NCI-H2227 treated with DMSO at 0.1 percent for 48 hours (cell line): ENCODE data around the gene SLC16A13.
"Not testable (repeated sequence)": the region's sequence is repeated elsewhere in the genome, so short reads cannot be mapped to it uniquely, and the experiment has no call there.

ENCODE experiments used
- DNase-seq: peaks from one replicate; lab custom pipeline; 2025; lab: John Stamatoyannopoulos, UW

The SLC16A13 gene

DNA sequence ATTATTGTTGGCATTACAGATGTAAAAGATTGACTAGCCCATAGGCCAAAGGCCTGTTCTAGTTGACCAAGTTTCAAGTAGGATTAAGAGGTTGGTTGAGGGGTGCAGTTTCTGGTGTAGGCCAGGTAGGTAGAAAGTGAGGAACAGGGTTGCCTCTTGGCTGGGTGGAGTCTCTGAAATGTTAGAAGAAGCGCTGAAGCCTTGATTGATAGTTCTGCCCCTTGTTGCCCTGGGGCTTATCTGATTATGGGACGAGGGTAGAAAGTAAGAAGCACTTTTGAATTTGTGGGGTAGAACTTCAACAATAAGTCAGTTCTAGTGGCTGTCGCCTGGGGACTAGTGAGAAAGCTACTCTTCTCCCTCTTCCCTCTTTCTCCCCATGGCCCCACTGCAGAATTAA is 6.7 kb upstream of the SLC16A13 start:
- no peak for DNase-seq

GRCh38 chr17:7029659-7030058 is 6.2 kb upstream of the SLC16A13 start:
- no peak for DNase-seq

DNA sequence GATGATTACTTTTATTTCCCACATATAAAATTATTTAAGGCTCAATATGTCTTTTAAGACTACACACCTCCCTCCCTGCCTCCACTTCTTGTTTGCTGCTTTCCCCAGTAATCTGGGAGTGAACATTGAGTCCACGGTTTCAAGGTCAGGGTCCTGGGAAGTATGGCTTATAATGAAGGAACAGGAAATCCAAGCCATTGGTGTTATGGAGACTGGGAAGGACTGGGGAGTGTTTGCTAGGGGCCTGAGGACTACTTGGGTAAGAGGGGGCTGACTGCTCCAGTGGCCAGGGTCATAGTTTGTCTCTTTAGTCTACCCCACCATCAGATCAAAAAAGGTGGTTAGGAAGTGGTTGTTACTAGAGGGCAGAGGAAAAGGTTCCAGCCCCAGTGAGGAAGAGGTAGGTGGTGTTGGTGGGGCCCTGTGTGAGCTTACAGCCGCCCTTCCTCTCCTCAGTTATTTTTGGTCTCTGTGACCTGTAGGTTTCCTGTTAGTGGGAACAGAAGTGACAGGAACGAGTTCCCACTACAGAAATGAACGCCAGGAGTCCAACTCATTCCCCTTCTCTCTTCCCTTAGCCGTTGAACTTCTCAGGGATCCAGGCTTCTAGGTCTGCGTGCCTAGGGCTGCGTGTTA is 742 bp upstream of the SLC16A13 start:
- DNase-seq = no peak

DNA sequence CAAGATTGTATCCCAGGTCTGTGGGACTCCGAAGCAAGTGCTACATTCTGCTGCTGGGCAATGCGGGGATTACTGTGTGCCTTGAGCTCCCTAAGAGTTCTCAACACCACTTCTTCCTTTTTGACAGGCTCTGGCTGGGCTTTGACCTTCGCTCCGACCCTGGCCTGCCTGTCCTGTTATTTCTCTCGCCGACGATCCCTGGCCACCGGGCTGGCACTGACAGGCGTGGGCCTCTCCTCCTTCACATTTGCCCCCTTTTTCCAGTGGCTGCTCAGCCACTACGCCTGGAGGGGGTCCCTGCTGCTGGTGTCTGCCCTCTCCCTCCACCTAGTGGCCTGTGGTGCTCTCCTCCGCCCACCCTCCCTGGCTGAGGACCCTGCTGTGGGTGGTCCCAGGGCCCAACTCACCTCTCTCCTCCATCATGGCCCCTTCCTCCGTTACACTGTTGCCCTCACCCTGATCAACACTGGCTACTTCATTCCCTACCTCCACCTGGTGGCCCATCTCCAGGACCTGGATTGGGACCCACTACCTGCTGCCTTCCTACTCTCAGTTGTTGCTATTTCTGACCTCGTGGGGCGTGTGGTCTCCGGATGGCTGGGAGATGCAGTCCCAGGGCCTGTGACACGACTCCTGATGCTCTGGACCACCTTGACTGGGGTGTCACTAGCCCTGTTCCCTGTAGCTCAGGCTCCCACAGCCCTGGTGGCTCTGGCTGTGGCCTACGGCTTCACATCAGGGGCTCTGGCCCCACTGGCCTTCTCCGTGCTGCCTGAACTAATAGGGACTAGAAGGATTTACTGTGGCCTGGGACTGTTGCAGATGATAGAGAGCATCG is 2.4 kb downstream of the SLC16A13 start:
- DNase-seq = no peak

GRCh38 chr17:7039832-7040231 is 4.0 kb downstream of the SLC16A13 start:
- DNase-seq = no peak

- no peak for DNase-seq
Measured at GRCh38 chr17:7041607-7042500, 6.0 kb downstream of the SLC16A13 start.

DNA sequence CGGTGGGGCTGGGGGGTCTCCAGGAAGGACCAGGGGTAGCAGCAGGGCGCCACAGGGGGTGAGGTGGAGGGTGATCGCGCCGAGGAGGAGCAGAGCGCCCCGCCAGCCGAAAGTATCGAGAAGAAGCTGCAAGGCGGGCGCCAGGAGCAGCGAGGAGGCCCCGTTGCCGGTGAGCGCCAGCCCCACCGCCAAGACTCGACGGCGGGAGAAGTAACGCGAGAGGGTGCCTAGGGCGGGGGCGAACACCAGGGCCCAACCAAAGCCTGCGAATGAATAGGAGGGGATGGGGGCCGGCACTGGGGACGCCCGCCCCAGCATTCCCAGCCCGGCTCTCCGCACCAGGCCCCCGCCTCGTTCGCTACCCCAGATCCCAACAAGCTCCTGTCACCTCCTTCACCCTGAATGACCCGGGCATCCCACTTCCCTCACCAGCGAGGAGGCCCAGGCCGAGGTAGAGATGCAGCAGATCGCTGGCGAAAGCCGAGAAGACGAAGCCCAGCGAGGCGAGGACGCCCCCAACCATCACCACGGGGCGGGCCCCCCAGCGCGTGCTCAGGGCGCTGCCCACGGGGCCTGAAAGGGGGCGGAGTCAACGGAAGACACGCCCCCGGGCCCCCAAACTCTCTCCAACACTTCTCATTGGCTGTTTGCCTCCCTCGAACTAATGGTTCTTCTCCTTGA is 6.8 kb downstream of the SLC16A13 start:
- no peak for DNase-seq

GRCh38 chr17:7043182-7043496 is 7.3 kb downstream of the SLC16A13 start:
- DNase-seq = no peak

DNA sequence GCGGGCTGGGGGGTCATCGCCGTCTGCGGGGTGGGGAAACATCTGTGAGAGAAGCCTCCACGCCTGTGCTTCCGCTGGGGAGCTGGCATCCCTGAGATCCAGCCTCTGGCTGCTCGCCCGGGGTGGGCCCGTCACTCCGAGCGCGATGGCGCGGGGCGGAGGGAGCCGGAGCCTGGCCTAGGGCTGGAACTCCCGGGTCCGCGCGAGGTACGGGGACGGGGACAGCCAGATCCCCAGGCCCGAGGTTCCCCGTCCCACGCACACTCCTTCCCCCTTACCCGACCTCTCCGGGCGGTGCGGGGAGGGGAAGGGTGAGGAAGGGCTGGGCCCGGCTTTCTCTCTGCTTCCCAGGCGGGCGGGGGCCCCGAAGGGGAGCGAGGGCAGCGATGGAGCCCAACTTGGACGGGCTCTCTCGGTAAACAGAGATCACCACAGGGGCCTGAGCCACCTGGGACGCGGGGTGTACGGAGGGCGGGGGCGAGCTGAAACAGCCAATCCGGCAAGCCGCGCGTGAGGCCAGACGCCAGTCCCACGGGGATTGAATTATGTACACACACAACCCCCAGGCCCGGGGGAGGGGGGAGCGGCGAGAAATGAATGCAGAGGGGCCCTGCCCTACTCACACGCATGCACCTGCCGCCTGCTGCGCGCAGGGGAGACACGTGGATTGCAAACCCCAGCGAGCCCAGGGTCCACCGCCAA is 7.8 kb downstream of the SLC16A13 start, which contains the start of gene SLC16A11:
Gene SLC16A11 (minus strand): TSS at position 596 of the 702 bp plus-strand sequence. CDS start 579 bp downstream, at position 17.
- no peak for DNase-seq

DNA sequence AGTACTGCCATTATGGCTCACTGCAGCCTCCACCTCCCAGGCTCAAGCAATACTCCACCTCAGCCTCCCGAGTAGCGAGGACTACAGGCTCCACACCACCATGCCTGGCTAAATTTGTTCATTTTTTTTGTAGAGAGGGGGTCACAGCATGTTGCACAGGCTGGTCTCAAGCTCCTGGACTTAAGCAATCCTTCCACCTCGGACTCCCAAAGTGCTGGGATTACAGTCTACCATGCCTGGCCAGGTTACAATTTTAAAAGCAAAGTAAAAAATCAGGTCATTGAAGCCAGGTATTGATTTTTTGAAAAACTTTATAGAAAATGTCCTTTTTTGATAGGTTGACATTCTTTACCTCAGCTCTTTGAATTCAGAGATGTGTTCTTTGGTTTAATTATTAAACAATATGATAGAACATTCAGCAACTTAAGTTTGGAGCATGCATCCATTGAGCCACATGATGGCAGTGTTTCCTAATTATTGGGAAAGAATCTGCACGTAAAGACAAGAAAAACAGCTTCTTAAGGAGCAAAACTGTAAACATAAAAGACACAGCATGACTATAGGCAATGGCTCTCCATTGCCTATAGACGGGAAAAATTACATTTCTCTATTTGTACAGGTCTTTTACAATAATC is 9.8 kb downstream of the SLC16A13 start:
- DNase-seq = peak; percentile 50

DNA sequence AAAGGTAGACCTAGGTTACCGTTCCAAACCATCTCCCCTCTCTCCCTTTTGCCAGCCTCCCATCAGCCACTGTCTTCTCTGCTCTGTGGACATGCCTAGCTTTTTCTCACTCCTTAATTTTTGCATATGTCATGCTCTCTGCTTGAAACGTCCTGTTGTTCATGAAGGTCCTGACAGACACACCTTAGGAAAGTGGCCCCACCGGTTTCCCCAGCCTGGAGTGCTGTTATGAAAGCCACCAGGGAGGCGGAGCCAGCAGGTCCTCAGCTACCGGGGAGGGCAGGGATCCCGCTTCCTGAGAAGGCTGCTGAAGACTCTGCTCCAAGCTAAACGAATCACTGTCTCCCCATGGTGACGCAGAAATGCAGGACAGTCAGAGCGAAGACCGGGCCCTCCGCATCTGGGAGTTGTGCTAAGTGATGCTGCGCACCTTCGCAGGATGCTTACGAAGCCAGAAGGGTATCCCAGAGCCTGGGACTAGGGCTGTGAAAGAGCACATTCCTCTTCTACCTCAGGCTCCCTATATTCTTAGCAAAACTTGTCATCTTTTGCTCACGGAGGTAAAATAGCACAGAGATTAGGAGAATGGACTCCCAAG is 10.4 kb downstream of the SLC16A13 start:
- DNase-seq = peak; percentile 22

DNA sequence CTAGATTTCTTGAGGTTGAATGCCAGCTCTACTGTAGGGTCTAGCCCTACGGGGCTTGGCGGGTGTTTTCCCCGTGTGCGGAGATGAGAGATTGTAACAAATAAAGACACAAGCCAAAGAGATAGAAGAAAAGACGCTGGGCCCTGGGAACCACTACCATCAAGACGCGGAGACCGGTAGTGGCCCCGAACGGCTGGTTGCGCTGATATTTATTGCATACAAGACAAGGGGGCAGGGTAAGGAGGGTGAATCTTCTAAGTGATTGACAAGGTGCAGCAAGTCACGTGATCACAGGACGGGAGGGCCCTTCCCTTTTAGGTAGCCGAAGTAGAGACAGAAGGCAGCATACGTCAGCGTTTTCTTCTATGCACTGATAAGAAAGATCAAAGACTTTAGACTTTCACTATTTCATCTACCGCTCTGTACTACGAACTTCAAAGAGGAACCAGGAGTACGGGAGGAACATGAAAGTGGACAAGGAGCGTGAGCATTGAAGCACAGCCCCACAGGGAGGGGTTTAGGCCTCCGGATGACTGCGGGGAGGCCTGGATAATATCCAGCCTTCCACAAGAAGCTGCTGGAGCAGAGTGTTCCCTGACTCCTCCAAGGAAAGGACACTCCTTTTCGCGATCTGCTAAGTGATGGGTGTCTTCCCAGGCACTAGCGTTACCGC is 11.0 kb downstream of the SLC16A13 start:
- peak; percentile 39 for DNase-seq

DNA sequence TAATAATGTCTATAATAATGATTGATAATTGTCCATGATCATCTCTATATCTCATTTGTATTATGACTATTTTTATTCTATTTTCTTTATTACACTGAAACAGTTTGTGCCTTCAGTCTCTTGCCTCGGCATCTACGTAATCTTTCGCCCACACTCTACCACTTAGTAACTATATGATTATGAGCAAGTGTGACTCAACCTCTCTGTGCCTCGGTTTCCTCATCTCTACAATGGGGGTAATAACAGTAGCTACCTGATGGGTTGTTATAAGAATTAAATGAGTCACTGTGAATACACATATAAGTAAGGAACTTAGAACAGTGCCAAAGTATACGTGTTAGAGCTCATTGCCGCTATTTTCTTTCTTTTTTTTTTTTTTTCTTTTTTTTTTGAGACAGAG is 11.8 kb downstream of the SLC16A13 start:
- no peak for DNase-seq

DNA sequence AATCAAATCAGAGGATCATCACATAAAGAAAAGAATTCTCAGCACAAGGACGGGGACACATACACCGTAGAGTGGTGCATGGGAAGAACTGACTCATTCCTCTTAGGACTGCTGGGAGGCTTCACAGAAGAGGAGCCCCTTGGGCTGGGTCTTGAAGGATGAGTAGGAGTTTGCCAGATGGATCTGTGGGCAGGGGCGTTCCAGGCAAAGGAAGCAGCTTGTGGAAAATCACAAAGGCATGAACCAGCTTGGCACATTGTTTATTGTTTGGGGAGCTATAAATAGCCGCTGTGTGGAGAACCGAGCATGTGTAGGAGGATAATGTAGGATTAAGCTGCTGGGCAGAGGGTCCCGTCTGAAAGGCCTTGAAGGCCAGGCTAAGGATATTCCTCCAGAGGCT is 13.2 kb downstream of the SLC16A13 start:
- no peak for DNase-seq

DNA sequence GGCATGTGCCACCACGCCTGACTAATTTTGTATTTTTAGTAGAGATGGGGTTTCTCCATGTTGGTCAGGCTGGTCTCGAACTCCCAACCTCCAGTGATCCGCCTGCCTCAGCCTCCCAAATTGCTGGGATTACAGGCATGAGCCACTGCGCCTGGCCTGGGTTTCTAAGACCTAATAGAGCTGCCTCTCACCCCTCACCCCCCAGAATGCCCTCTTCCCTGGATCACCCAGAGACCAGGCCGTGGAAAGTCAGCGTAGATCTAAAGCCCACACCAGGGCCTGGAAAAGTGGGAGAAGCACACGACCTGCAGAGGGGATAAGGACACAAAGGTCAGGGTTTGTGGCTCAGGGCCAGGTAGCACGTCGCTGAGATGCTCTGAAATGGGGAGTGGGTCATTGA is 14.8 kb downstream of the SLC16A13 start:
- DNase-seq = not testable (repeated sequence)

DNA sequence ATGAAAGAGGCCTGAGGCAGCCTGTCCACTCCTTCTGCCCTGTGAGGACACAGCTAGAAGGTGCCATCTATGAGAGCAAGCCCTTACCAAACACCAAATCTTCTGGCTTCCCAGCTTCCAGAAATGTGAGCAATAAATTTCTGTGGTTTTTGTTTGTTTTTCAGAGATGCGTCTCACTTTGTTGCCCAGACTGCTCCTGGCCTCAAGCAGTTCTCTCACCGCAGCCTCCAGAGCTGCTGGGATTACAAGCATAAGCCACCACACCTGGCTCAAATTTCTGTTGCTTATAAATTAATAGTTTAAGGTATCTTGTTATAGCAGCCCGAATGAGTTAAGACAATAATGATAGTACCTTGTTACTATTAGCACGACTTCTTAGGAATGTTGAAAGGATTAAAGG is 20.6 kb downstream of the SLC16A13 start:
- DNase-seq = no peak

- DNase-seq = no peak
Measured at GRCh38 chr17:7058831-7059447, 23.1 kb downstream of the SLC16A13 start.

DNA sequence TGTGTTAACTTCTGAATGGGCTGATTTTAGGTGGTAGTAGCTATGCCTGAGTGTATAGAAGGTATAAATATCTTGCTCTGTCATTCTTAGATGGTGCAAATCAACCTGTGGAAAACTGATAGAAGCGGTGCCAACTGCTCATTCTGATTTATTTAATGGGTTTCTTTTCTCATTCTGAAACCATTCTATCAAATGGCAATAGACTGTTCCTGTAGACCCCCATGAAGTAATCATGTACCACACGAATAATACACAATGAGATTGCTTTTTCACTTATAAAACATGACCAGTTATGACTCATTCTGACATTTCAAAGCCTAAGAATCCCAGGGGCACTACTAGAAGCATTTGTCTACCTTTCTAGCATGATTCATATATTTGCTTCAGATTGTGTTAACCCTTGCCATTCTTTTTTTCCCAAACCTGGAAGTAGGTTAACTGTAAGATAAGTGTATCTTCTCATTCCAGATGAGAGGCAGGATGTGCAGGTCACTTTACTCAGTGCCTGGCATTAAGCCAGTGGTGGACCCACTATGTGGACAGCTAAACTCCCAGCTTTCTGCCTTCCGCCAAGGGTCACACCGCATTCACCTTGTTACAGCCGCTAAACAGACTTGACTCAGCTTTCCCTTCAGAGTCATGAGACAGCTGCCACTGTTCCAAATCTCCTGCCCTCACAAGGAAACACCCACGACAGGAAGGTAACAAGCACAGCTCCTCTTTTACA is 24.5 kb downstream of the SLC16A13 start:
- no peak for DNase-seq
